ENCODE data around the gene ILRUN.
A peak's percentile ranks its signal among the peaks of the same experiment; 100 is the strongest.
"Not testable (repeated sequence)": the region's sequence is repeated elsewhere in the genome, so short reads cannot be mapped to it uniquely, and the experiment has no call there.

Gene ILRUN

GRCh38 chr6:34696739-34697543 lies at the start of gene ILRUN:
Gene ILRUN (minus strand): TSS chr6:34696767. CDS start chr6:34696603, 164 bp downstream.
- peak; percentile 96 for DNase-seq

DNA sequence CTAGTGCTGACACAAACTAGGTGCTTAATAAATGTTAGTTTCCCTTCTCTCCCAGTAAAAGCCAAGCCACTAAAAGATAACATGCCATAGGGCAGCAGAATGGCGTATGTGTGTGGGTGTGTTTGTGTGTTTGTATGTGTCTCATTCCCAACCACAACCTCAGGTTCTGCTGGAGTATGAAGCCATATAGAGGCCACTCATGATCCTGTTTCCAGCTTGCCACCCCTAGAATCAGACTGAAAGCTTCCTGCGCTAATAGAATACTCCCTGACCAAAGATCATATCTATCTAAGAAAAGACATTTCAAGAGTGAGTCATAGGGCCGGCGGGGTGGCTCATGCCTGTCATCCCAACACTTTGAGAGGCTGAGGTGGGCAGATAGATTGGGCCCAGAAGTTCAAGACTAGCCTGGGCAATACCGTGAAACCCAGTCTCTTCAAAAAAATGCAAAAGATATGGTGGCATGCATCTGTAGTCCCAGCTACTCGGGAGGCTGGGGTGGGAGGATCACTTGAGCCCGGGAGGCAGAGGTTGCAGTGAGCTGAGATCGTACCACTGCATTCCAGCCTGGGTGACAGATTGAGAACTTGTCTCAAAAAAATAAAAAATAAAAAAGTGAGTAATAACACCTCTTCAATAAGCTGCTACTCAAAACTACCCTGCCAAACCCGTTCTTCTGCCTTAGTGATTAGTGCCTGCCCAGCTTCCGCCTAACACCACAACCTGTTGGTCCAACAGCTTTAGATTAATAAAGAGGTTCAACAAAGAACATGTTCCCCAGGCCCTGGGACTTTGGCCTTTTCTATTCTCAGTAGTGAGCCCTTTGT lies 48.9 kb upstream of the ILRUN start:
- DNase-seq, result peak; percentile 95

DNA sequence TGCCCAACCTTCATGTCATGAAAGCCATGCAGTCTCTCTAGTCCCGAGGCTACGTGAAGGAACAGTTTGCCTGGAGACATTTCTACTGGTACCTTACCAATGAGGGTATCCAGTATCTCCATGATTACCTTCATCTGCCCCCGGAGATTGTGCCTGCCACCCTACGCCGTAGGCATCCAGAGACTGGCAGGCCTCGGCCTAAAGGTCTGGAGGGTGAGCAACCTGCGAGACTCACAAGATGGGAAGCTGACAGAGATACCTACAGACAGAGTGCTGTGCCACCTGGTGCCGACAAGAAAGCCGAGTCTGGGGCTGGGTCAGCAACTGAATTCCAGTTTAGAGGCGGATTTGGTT lies 47.7 kb upstream of the ILRUN start:
- not testable (repeated sequence) for DNase-seq

DNA sequence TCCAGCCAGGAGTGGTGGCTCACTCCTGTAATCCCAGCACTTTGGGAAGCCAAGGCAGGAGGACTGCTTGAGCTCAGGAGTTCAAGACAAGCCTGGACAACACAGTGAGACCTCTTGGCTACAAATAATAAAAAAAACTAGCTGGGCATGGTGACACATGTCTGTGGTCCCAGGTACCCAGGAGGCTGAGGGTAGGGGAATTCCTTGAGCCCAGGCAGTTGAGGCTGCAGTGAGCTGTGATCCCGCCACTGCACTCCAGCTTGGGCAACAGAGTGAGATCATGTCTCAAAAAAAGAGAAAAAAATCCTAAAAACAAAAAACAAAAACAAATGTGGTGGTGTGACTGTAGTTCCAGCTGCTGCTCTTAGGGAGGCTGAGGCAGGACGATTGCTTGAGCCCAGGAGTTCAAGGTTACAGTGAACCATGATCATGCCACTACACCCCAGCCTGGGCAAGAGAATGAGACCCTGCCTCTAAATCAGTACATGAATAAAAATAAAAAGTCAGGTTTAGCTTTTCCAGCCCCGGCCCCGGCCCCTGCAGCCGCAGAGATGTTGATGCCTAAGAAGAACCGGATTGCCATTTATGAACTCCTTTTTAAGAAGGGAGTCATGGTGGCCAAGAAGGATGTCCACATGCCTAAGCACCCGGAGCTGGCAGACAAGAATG lies 47.2 kb upstream of the ILRUN start:
- no peak for DNase-seq

- no peak for DNase-seq
Measured at GRCh38 chr6:34742094-34742493, 45.5 kb upstream of the ILRUN start.

GRCh38 chr6:34736823-34737222 lies 40.3 kb upstream of the ILRUN start:
- DNase-seq, result no peak

DNA sequence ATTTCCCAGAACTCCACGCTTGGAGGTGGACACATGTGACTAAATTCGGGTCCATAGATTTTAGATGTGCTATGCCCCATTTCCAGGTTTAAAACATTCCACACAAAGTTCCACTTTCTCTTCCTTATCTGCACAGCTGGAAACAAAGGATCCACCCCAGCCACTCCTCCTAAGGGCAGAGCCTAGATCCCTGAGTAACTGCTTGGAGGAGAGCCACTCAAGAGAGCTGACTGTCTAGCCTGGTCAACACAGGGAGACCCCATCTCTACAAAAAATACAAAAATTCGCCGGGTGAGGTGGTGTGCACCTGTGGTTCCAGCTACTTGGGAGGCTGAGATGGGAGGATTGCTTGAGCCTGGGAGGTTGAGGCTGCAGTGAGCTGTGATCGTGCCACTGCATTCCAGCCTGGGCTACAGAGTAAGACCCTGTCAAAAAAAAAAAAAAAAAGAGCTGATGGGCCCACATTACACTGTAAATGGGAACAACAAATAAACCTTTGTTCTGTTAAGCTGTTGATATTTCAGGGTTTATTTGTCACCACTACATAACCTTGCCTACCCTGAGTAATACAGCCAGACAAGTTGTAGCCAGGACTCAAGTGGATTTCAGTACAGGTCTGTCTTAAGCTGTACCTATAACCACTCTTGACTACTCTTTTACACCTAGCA lies 35.0 kb upstream of the ILRUN start:
- DNase-seq, result no peak

GRCh38 chr6:34729631-34730470 lies 33.3 kb upstream of the ILRUN start:
- no peak for DNase-seq

DNA sequence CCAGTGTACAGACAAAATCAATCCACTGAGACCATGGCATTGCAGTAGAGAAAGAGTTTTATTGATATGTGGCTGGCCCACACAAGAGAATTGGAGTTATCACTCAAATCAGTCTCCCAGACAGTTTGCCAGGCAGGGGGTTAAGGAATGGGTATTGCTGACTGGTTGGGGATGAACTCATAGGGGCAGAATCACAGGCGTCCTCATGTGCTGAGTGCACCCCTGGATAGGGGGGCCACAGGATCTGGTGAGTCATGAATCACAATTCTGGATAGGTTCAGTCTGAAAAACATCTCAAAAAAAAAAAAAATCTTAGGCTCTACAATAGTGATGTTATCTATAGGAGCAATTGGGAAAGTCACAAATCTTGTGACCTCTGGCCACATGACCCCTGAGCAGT lies 29.5 kb upstream of the ILRUN start:
- no peak for DNase-seq

DNA sequence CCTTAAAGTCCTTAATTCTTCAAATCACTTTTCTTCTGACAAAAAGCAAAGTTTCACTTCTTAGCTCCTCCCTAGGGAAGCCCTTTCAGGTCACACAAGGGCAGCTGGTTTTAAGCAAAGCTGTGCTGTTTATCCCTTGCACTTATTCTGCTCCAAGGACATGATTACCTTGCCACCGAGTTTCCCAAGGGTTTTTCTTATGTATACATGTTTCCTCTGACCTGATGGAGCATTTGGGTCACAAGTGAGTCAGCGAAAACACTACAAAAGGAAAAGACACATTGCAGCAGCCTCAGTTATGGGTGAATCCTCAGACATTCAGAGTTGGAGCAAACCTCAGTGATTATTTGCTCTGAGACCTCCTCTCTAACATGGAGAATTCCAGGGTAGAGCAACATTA lies 26.6 kb upstream of the ILRUN start:
- no peak for DNase-seq

GRCh38 chr6:34722451-34722850 lies 25.9 kb upstream of the ILRUN start:
- DNase-seq, result no peak

- not testable (repeated sequence) for DNase-seq
Measured at GRCh38 chr6:34720160-34720559, 23.6 kb upstream of the ILRUN start.

- not testable (repeated sequence) for DNase-seq
Measured at GRCh38 chr6:34719646-34720045, 23.1 kb upstream of the ILRUN start.

DNA sequence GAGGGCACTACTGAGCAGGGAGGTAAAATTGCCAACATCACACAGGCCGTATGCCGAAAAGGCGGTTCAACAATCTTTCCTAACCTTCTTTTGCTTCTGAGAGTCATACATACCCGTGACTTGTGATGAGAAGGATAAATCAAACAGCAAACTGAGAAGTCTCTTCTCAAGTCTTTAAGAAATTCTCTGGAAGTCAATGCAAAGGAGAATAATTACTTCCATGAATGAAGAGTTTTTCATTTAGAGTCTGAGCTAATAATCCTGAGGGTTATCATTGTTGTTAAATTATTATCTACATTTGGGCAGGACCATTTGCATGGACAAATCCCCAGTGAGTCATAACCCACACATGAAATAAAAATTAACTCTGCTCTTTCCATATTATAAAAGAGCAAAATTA lies 22.4 kb upstream of the ILRUN start:
- DNase-seq, result no peak

DNA sequence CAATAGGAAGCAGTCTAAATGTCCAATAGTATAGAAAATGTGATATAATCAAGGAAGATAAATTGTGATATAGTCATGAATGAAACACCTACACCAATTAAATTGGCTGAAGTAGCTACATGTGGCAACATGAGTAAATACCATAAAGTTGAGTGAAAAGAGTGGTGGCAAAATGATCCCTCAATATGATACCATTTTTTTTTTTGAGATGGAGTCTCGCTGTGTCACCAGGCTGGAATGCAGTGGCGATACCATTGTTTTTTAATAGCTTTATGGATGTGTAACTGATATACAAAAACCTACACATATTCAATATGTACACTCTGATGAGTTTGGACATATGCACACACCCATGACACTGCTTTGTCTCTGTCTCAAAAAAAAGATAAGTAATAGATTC lies 20.9 kb upstream of the ILRUN start:
- DNase-seq, result no peak

DNA sequence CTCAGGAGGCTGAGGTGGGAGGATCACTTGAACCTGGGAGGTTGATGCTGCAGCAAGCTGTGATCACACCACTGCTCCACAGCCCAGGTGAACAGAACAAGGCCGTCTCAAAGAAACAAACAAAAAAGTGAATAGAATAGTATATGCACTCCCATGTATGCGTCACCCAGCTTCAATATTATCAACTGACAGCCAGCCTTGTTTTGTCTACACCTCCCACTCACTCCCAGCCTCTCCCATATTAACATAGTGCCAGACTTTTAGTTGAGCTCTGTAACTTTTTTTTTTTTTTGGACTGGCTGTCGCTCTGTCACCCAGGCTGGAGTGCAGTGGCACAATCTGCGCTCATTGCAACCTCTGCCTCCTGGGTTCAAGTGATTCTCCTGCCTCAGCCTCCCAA lies 18.1 kb upstream of the ILRUN start:
- DNase-seq, result no peak

GRCh38 chr6:34712881-34713280 lies 16.3 kb upstream of the ILRUN start:
- DNase-seq, result not testable (repeated sequence)

- no peak for DNase-seq
Measured at GRCh38 chr6:34709386-34709785, 12.8 kb upstream of the ILRUN start.

- no peak for DNase-seq
Measured at GRCh38 chr6:34705241-34705640, 8.7 kb upstream of the ILRUN start.

GRCh38 chr6:34701199-34701598 lies 4.6 kb upstream of the ILRUN start:
- DNase-seq, result no peak

DNA sequence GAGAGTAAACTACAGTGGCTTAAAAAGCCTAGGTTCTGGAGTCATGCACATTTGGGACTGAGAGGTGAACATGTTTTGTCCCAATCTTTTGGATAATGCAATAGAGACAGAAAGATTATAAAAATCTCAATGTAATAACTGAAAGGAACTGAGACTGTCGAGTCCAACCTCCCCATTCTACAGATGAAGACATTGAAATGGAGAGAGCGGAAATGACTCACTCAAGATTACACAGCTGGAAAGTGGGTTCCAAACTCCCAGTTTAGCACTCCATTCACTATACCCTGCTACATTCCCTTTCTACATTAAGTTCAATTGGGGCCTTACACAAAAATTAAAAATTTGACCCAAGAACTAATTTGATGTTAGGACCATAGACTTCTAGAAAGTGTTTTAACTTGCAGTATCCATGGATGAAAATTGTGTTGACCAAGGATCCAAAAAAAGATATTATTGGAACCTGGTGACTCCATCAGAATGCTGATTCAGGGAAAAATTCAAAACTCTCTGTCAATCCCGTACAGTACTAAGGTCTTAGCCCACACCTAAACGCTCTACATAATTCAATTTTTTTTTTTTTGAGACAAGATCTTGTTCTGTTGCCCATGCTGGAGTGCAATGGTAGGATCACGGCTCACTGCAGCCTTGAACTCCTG lies 1.5 kb upstream of the ILRUN start:
- DNase-seq, result no peak

- DNase-seq, result no peak
Measured at GRCh38 chr6:34697544-34697836, 923 bp upstream of the ILRUN start.
